Panc1 (cell line): ENCODE measurements around the gene SIL1.

Experiments used
- POLR2AphosphoS5 ChIP-seq: IDR thresholded peaks from 2 replicates; pipeline ENCODE4 v1.6.1; 2012; ENCODE audit warnings: mild to moderate bottlenecking, low read depth, low read length, moderate library complexity
- SIN3A ChIP-seq: IDR thresholded peaks from 2 replicates; pipeline ENCODE4 v1.6.1; 2012; ENCODE audit warnings: low read depth, mild to moderate bottlenecking, low read length, moderate library complexity, borderline replicate concordance; ENCODE audit not compliant: insufficient read depth
- TCF7L2 ChIP-seq: IDR thresholded peaks from 2 replicates; pipeline ENCODE4 v1.6.1; 2011; ENCODE audit warnings: mild to moderate bottlenecking, low read depth, low read length, inconsistent platforms
- TF ChIP-seq, protein P1 (sequence below): fragments of 450-650 bp; IDR thresholded peaks from 2 replicates; pipeline ENCODE4 v1.5.1; 2017; ENCODE audit warnings: mild to moderate bottlenecking
- TF ChIP-seq, protein P2 (sequence below), 2 experiments: IDR thresholded peaks; 2 replicates each; pipeline ENCODE4 v1.6.1; 2011 to 2012; ENCODE audit warnings: low read depth in 2 of 2, control low read depth in 1 of 2, low read length in 1 of 2, mild to moderate bottlenecking in 1 of 2, moderate library complexity in 1 of 2; ENCODE audit not compliant: insufficient read depth in 1 of 2

DNA sequence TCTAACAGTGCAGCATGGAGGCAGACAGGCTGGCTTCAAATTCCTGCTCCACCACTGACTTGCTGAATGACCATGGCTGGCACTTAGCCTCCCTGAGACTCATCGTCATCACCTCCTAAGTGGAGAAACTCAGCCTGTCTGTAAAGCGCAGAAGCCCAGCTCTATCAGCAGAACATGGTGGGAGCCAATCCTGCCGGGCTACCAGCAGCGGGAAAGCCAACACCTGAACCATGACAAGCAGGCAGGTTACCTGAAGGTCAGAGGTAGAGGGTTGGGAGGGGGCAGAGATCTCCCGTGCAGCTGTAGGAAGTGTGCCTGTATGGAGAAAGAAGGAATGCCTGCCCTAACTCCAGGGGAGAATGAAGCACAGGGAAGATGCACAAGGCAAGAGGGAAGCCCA lies 250.4 kb downstream of the SIL1 start:
- TF ChIP-seq, protein P1, sequence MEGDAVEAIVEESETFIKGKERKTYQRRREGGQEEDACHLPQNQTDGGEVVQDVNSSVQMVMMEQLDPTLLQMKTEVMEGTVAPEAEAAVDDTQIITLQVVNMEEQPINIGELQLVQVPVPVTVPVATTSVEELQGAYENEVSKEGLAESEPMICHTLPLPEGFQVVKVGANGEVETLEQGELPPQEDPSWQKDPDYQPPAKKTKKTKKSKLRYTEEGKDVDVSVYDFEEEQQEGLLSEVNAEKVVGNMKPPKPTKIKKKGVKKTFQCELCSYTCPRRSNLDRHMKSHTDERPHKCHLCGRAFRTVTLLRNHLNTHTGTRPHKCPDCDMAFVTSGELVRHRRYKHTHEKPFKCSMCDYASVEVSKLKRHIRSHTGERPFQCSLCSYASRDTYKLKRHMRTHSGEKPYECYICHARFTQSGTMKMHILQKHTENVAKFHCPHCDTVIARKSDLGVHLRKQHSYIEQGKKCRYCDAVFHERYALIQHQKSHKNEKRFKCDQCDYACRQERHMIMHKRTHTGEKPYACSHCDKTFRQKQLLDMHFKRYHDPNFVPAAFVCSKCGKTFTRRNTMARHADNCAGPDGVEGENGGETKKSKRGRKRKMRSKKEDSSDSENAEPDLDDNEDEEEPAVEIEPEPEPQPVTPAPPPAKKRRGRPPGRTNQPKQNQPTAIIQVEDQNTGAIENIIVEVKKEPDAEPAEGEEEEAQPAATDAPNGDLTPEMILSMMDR: no peak
- TF ChIP-seq, protein P2, sequence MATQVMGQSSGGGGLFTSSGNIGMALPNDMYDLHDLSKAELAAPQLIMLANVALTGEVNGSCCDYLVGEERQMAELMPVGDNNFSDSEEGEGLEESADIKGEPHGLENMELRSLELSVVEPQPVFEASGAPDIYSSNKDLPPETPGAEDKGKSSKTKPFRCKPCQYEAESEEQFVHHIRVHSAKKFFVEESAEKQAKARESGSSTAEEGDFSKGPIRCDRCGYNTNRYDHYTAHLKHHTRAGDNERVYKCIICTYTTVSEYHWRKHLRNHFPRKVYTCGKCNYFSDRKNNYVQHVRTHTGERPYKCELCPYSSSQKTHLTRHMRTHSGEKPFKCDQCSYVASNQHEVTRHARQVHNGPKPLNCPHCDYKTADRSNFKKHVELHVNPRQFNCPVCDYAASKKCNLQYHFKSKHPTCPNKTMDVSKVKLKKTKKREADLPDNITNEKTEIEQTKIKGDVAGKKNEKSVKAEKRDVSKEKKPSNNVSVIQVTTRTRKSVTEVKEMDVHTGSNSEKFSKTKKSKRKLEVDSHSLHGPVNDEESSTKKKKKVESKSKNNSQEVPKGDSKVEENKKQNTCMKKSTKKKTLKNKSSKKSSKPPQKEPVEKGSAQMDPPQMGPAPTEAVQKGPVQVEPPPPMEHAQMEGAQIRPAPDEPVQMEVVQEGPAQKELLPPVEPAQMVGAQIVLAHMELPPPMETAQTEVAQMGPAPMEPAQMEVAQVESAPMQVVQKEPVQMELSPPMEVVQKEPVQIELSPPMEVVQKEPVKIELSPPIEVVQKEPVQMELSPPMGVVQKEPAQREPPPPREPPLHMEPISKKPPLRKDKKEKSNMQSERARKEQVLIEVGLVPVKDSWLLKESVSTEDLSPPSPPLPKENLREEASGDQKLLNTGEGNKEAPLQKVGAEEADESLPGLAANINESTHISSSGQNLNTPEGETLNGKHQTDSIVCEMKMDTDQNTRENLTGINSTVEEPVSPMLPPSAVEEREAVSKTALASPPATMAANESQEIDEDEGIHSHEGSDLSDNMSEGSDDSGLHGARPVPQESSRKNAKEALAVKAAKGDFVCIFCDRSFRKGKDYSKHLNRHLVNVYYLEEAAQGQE (IDR thresholded peaks at IDR 0.05; ENCODE audit: insufficient read depth in 1 of 2, low read depth in 2 of 2, low read length in 1 of 2): no peak
- no peak for TF ChIP-seq TCF7L2
- no peak for TF ChIP-seq POLR2AphosphoS5
- TF ChIP-seq SIN3A: no peak
